HepG2 (cell line): Measurements from ENCODE around the gene RPL38. TPM values are rescaled to one million over a fixed set of nuclear protein-coding genes. Genes with fewer than 3 reads are reported as not detected.

Experiments used
- ATAC-seq: fragments of 200-7000 bp; cut with Tn5 transposase; 3 replicates; pipeline ENCODE4 v1.9.1; 2020; ENCODE audit warnings: mild to moderate bottlenecking, moderate library complexity
- BruUV-seq: library from RNA; stranded (reverse); fragments of 400-500 nt; replicated peaks from 2 replicates; lab custom pipeline; 2021; lab: Mats Ljungman, UMichigan
- CTCF ChIA-PET: fragments of 300-600 bp; formaldehyde crosslinking; extraction: SDS; loops from one replicate; lab custom pipeline; 2021; ENCODE audit warnings: low total read pairs, inconsistent platforms, low intra/inter-chr PET ratio; lab: Yijun Ruan, JAX
- POLR2A ChIA-PET: fragments of 350-600 bp; sonication (Branson Sonifier 250); formaldehyde crosslinking; loops from one replicate; lab custom pipeline; 2020; ENCODE audit warnings: antibody characterized with exemption, inconsistent platforms; lab: Yijun Ruan, JAX
- DNase-seq: peaks from one replicate; pipeline ENCODE4 v3.0.0-alpha.2; 2015; ENCODE audit warnings: low spot score
- FAIRE-seq: peaks from 3 replicates; lab custom pipeline; 2011; peaks lifted over from hg19 to GRCh38; lab: Jason Lieb, UNC
- H2AFZ ChIP-seq: one replicate; pipeline ENCODE4 v1.6.1; 2011; ENCODE audit warnings: low read length, inconsistent platforms
- H3K27ac ChIP-seq: fragments of 300-600 bp; 3 replicates; pipeline ENCODE4 v1.8.0; 2011; ENCODE audit warnings: mixed run types, mild to moderate bottlenecking, mixed read lengths, low read length, inconsistent platforms; ENCODE audit not compliant: insufficient read depth; ENCODE audit errors: extremely low read length
- H3K27me3 ChIP-seq, 2 experiments: fragments of 200-600 bp in 1 of 2; 2 replicates in 1 of 2; 3 replicates in 1 of 2; pipeline versions ENCODE4 v1.6.0 to v1.8.0; 2011; ENCODE audit warnings: low read length in 2 of 2, mild to moderate bottlenecking in 2 of 2, moderate library complexity in 2 of 2, inconsistent platforms in 1 of 2; ENCODE audit not compliant: insufficient read depth in 2 of 2, control insufficient read depth in 1 of 2
- H3K36me3 ChIP-seq, 2 experiments: fragments of 200-600 bp in 1 of 2; replicated peaks in 1 of 2; 2 replicates in 1 of 2; 3 replicates in 1 of 2; pipeline versions ENCODE4 v1.5.1 to v1.8.0; 2011; ENCODE audit warnings: low read length in 2 of 2, inconsistent platforms in 1 of 2; ENCODE audit not compliant: insufficient read depth in 2 of 2, control insufficient read depth in 1 of 2
- H3K4me1 ChIP-seq: 2 replicates; pipeline ENCODE4 v1.5.1; 2012; ENCODE audit warnings: low read length, inconsistent platforms; ENCODE audit not compliant: insufficient read depth
- H3K4me2 ChIP-seq: 2 replicates; pipeline ENCODE4 v1.6.0; 2011; ENCODE audit warnings: low read depth, low read length, inconsistent platforms
- H3K4me3 ChIP-seq, 3 experiments: fragments of 200-600 bp in 1 of 3; sonication (generic), shearing (Covaris generic) in 1 of 3; replicated peaks in 1 of 3; 2 replicates each; pipeline ENCODE4 v1.5.1; 2011 to 2016; ENCODE audit warnings: low read length in 3 of 3, inconsistent platforms in 2 of 3, low read depth in 2 of 3, mild to moderate bottlenecking in 2 of 3, control low read depth in 1 of 3, mixed read lengths in 1 of 3; ENCODE audit not compliant: insufficient read depth in 1 of 3
- H3K79me2 ChIP-seq: one replicate; pipeline ENCODE4 v1.6.1; 2011; ENCODE audit warnings: low read length, inconsistent platforms; ENCODE audit not compliant: insufficient read depth
- H3K9ac ChIP-seq: 2 replicates; pipeline ENCODE4 v1.6.0; 2011; ENCODE audit warnings: mild to moderate bottlenecking, low read depth, low read length, inconsistent platforms; ENCODE audit not compliant: insufficient read depth
- H3K9me3 ChIP-seq: 2 replicates; pipeline ENCODE4 v1.5.1; 2012; ENCODE audit warnings: mild to moderate bottlenecking, low read length
- H4K20me1 ChIP-seq: 2 replicates; pipeline ENCODE4 v1.6.0; 2011; ENCODE audit warnings: inconsistent platforms, mild to moderate bottlenecking, low read length, moderate library complexity; ENCODE audit not compliant: insufficient read depth
- DNMT3B ChIP-seq: conservative IDR thresholded peaks from 2 replicates; pipeline ENCODE4 v1.6.1; 2016; ENCODE audit warnings: missing biosample characterization, control low read depth
- MZF1 ChIP-seq: sonication (generic); formaldehyde crosslinking; IDR thresholded peaks from 2 replicates; pipeline ENCODE4 v1.8.1; 2023; ENCODE audit warnings: mild to moderate bottlenecking, missing genetic modification reagents, borderline replicate concordance
- TEAD3 ChIP-seq: optimal IDR thresholded peaks from 2 replicates; pipeline ENCODE3; 2016; ENCODE audit warnings: borderline replicate concordance
- ZHX2 ChIP-seq, 2 experiments: sonication (generic) in 1 of 2; formaldehyde crosslinking in 1 of 2; IDR thresholded peaks; 2 replicates each; pipeline versions ENCODE4 v1.6.1 to v1.9.0; 2014 to 2022; ENCODE audit warnings: antibody characterized with exemption in 1 of 2, borderline replicate concordance in 1 of 2, inconsistent platforms in 1 of 2, low read depth in 1 of 2, missing genetic modification reagents in 1 of 2
- ZMAT3 ChIP-seq: sonication (generic); formaldehyde crosslinking; conservative IDR thresholded peaks from 2 replicates; pipeline ENCODE4 v1.7.0; 2021; ENCODE audit warnings: missing genetic modification reagents
- ZNF234 ChIP-seq: sonication (generic); formaldehyde crosslinking; conservative IDR thresholded peaks from 2 replicates; pipeline ENCODE4 v1.5.1; 2020; ENCODE audit warnings: mild to moderate bottlenecking, missing genetic modification reagents
- ZNF318 ChIP-seq: sonication (generic); formaldehyde crosslinking; IDR thresholded peaks from 2 replicates; pipeline ENCODE4 v1.4.0; 2020; ENCODE audit warnings: mild to moderate bottlenecking, missing genetic modification reagents
- WGBS: methylation state at CpG from one replicate; pipeline ENCODE4 v1.1.6; 2017; ENCODE audit warnings: low lambda C conversion rate; 5-methylcytosine and 5-hydroxymethylcytosine counted together
- in situ Hi-C: cut with HindIII; loops from 2 replicates; pipeline ENCODE4 v1.10.0; 2017; ENCODE audit warnings: low pct_unique_long_range_greater_than_20kb; ENCODE audit not compliant: extremely low pct_ligation_motif_present
- intact Hi-C: fragments of 100-400 bp; cut with micrococcal nuclease; formaldehyde crosslinking; loops from one replicate; pipeline ENCODE4 v1.10.0; 2022; ENCODE audit not compliant: unreplicated experiment
- polyA plus RNA-seq, 8 experiments: library from polyadenylated mRNA; depleted of rRNA in 3 of 8; stranded (reverse) in 7 of 8; unstranded in 1 of 8; fragments of >200 nt; fragmentation: Illumina TruSeq in 4 of 8; extraction: Trizol in 4 of 8; gene quantifications; 2 replicates each; pipeline versions ENCODE4 v1.2.1 to v1.2.3, GENCODE V29; 2011 to 2016; ENCODE audit warnings: low read depth in 4 of 8, missing spikeins in 1 of 8, mixed read lengths in 1 of 8; ENCODE audit not compliant: insufficient read depth in 1 of 8
- total RNA-seq, 5 experiments: library from RNA; depleted of rRNA; stranded (reverse); fragments of >200 nt; fragmentation: Illumina TruSeq; extraction: Trizol; gene quantifications; 2 replicates each; pipeline ENCODE4 v1.2.3, GENCODE V29; 2016; ENCODE audit warnings: low read depth in 1 of 5
- TF ChIP-seq, protein P1 (sequence below): sonication (generic); formaldehyde crosslinking; IDR thresholded peaks from 2 replicates; pipeline ENCODE4 v1.5.0; 2020; ENCODE audit warnings: missing genetic modification reagents

RPL38 gene
- total and polyA plus RNA-seq, 2 of the 13 experiments (the other 11 are each of a cell fraction or from before 2014, with no cell fraction given), result 2,370 to 2,372 TPM

DNA sequence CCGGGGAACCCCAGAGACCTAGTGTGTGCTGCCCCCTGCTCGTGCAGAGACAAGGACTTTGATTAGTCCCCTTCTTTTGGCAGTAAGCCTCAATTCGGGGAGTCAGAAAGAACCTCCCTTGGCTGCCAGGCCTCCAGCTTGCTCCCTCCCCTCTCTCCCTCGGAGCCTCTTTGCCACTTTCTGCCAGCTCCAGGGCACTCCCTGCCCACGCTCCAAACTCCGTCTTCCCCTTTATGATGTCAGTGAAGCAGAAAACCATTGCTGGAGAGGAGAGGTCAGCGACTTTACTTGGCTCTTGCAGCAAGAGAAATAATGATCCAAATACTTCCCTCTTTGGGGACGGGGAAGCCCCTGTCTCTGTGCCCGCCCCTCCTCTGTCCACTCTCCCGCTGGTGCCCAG is 38.0 kb downstream of the RPL38 start (continued):
- TF ChIP-seq ZNF318, result no peak
- TF ChIP-seq TEAD3 (CRISPR knock-in tag), result no peak
- no peak for TF ChIP-seq DNMT3B (CRISPR knock-in tag)
- TF ChIP-seq ZNF234 (CRISPR knock-in tag), result no peak

DNA sequence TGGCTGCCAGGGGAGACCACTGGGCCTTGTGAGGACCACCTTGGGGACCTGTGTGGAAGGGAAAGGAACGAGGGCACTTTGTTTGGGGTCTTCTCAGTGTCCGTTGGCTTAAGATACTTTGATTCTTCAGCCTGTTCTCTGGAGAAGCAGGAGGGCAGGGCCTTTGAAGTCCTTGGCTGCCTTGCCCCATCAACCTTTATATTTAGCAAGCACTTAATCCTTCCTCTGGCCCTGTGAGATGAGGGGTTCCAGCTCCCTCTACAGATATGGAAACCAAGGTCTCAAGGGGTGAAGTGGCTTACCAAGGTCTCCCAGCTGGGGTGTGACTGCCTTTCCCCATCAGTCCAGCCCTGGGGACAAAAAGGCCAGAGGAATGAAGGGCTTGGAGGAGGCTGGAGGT is 38.4 kb downstream of the RPL38 start:
- FAIRE-seq (no peak), ATAC-seq (no peak), DNase-seq (no peak)
- Histone ChIP-seq H3K36me3 (no peaks in the 10 kb centered on the region), H2AFZ (no peak overlapping the region), H3K9me3 (no peaks in the 10 kb centered on the region), H3K4me3 (no peak overlapping the region), H3K4me1 (peaks cover 10% of the 10 kb centered on the region), H3K27ac (no peak overlapping the region), H3K27me3 (peaks cover 0 to 1% of the 10 kb centered on the region in 2 experiments; a peak in 1 of 5 replicates), H3K9ac (no peak overlapping the region), H3K79me2 (no peaks in the 10 kb centered on the region), H4K20me1 (no peaks in the 10 kb centered on the region), H3K4me2 (no peak overlapping the region)
- TF ChIP-seq, protein P1, sequence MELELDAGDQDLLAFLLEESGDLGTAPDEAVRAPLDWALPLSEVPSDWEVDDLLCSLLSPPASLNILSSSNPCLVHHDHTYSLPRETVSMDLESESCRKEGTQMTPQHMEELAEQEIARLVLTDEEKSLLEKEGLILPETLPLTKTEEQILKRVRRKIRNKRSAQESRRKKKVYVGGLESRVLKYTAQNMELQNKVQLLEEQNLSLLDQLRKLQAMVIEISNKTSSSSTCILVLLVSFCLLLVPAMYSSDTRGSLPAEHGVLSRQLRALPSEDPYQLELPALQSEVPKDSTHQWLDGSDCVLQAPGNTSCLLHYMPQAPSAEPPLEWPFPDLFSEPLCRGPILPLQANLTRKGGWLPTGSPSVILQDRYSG (CRISPR knock-in tag), result no peak
- no peak for TF ChIP-seq ZMAT3 (CRISPR knock-in tag)
- TF ChIP-seq MZF1 (CRISPR knock-in tag), result no peak
- no peak for TF ChIP-seq ZHX2 (IDR thresholded peaks at IDR 0.05; ENCODE audit: low read depth)
- no peak for TF ChIP-seq ZHX2 (CRISPR knock-in tag; IDR thresholded peaks at IDR 0.05; ENCODE audit: borderline replicate concordance)
- ChIA-PET CTCF (no interaction called here), POLR2A (no interaction called here)
- intact Hi-C loops (no loop called here), in situ Hi-C loops (no loop called here)
- 50% methylated on average over 2 of the region's 2 CpGs for WGBS
- BruUV-seq, result no TSS peak
